HG03064 (cell line): Measurements from ENCODE around the gene TNS3.

Experiments used
- ATAC-seq: cut with Tn5 transposase; IDR thresholded peaks from one replicate; pipeline ENCODE4 v1.9.1; 2021; ENCODE audit warnings: low read depth; ENCODE audit not compliant: unreplicated experiment

Gene TNS3

GRCh38 chr7:47510192-47510591 is 71.7 kb downstream of the TNS3 start:
- ATAC-seq = no peak

- ATAC-seq = no peak
These were observed 72.3 kb downstream of the TNS3 start for GRCh38 chr7:47509571-47509970.

GRCh38 chr7:47508389-47509380 is 73.2 kb downstream of the TNS3 start:
- ATAC-seq = no peak

GRCh38 chr7:47507522-47507921 is 74.4 kb downstream of the TNS3 start:
- no peak for ATAC-seq

- no peak for ATAC-seq
These were observed 75.2 kb downstream of the TNS3 start for GRCh38 chr7:47506382-47507339.

GRCh38 chr7:47505312-47506007 is 76.5 kb downstream of the TNS3 start:
- ATAC-seq = no peak

GRCh38 chr7:47504551-47505311 is 77.2 kb downstream of the TNS3 start:
- no peak for ATAC-seq

GRCh38 chr7:47503281-47503680 is 78.6 kb downstream of the TNS3 start:
- no peak for ATAC-seq

- ATAC-seq = no peak
These were observed 79.6 kb downstream of the TNS3 start for GRCh38 chr7:47502240-47502877.

- ATAC-seq = no peak
These were observed 80.5 kb downstream of the TNS3 start for GRCh38 chr7:47501406-47501805.

- no peak for ATAC-seq
These were observed 81.8 kb downstream of the TNS3 start for GRCh38 chr7:47500103-47500563.

GRCh38 chr7:47498229-47499056 is 83.5 kb downstream of the TNS3 start:
- no peak for ATAC-seq

GRCh38 chr7:47497367-47498096 is 84.4 kb downstream of the TNS3 start:
- peak; percentile 91 for ATAC-seq

GRCh38 chr7:47496666-47497065 is 85.2 kb downstream of the TNS3 start:
- ATAC-seq = no peak

- no peak for ATAC-seq
These were observed 85.8 kb downstream of the TNS3 start for GRCh38 chr7:47496056-47496665.

- no peak for ATAC-seq
These were observed 87.7 kb downstream of the TNS3 start for GRCh38 chr7:47493976-47494911.
